ENCODE results near the gene KCNJ12. TPM values are rescaled to one million over a fixed set of nuclear protein-coding genes. Genes with fewer than 3 reads are reported as not detected.
"Not testable (repeated sequence)": the region's sequence is repeated elsewhere in the genome, so short reads cannot be mapped to it uniquely, and the experiment has no call there.

The KCNJ12 gene
- total and polyA plus RNA-seq, 4 donors: 0.67 to 6.6 (median 2.5) TPM

DNA sequence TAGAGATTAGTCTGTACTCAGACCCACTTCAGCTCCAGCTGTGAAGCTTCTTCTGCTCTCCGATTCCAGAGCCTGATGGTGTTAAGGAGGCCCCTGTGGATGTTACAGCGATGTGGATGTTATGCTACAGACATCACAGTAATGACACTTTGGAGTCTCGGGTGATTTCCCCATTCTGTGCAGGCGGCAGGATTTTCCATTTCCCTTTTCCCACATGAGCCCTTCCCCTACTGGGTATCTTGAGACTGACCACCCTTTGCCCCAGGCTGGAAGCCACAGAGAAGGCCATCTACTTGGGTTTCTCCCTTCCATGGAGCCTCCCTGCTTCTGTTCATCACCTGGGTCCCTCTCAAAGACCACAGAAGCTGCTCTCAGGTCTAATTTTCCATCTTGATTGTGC lies 78.3 kb downstream of the KCNJ12 start:
- Histone ChIP-seq H3K27me3 (ENCODE audit: control insufficient read depth in 3 of 3, insufficient read depth in 3 of 3, low read length in 2 of 3) (peaks cover 0 to 14% (median 3%) of the 10 kb centered on the region in 3 donors), H3K4me3 (no peak overlapping the region), H3K9ac (ENCODE audit: insufficient read depth in 1 of 2, low read length in 2 of 2) (no peak overlapping the region), H3K27ac (ENCODE audit: low read depth in 1 of 2, low read length in 1 of 2) (no peak overlapping the region), H3K4me1 (ENCODE audit: control insufficient read depth in 5 of 5, insufficient read depth in 5 of 5, low read length in 5 of 5) (peaks cover 0 to 5% (median 0%) of the 10 kb centered on the region in 5 donors), H3K36me3 (ENCODE audit: control insufficient read depth in 4 of 4, insufficient read depth in 4 of 4, low read length in 4 of 4) (no peaks in the 10 kb centered on the region), H3K9me3 (ENCODE audit: control insufficient read depth in 4 of 4, insufficient read depth in 3 of 4, low read length in 3 of 4) (no peaks in the 10 kb centered on the region)
- no peak for DNase-seq
- ATAC-seq (ENCODE audit: insufficient read depth, low FRiP score): no peak
- no peak for TF ChIP-seq CTCF (IDR thresholded peaks at IDR 0.05; ENCODE audit: control extremely low read depth, extremely low read depth)
- 65 to 77% methylated on average over 4 of the region's 4 CpGs for WGBS, 2 donors

GRCh38 chr17:21455761-21456160 lies 79.6 kb downstream of the KCNJ12 start:
- 80 to 88% methylated on average over 6 of the region's 6 CpGs for WGBS, 2 donors
- DNase-seq (no peak), ATAC-seq (ENCODE audit: insufficient read depth, low FRiP score) (no peak)
- Histone ChIP-seq H3K27me3 (ENCODE audit: control insufficient read depth in 3 of 3, insufficient read depth in 3 of 3, low read length in 2 of 3) (peaks cover 0 to 16% (median 3%) of the 10 kb centered on the region in 3 donors), H3K4me3 (no peak overlapping the region), H3K9me3 (ENCODE audit: control insufficient read depth in 4 of 4, insufficient read depth in 3 of 4, low read length in 3 of 4) (no peaks in the 10 kb centered on the region), H3K9ac (ENCODE audit: insufficient read depth in 1 of 2, low read length in 2 of 2) (no peak overlapping the region), H3K27ac (ENCODE audit: low read depth in 1 of 2, low read length in 1 of 2) (no peak overlapping the region), H3K4me1 (ENCODE audit: control insufficient read depth in 5 of 5, insufficient read depth in 5 of 5, low read length in 5 of 5) (peaks cover 0 to 5% (median 0%) of the 10 kb centered on the region in 5 donors), H3K36me3 (ENCODE audit: control insufficient read depth in 4 of 4, insufficient read depth in 4 of 4, low read length in 4 of 4) (no peaks in the 10 kb centered on the region)
- no peak for TF ChIP-seq CTCF (IDR thresholded peaks at IDR 0.05; ENCODE audit: control extremely low read depth, extremely low read depth)

DNA sequence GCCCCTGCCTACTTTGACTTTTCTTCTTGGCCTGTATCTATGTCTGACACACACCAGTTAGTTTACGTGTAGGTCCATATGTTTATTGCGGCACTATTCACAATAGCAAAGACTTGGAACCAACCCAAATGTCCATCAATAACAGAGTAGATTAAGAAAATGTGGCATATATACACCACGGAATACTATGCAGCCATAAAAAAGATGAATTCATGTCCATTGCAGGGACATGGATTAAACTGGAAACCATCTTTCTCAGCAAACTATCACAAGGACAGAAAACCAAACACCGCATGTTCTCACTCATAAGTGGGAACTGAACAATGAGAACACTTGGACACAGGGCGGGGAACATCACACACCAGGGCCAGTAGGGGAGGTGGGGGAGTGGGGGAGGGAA lies 80.3 kb downstream of the KCNJ12 start:
- H3K36me3 ChIP-seq (ENCODE audit: control insufficient read depth in 4 of 4, insufficient read depth in 4 of 4, low read length in 4 of 4); H3K4me1 ChIP-seq (ENCODE audit: control insufficient read depth in 5 of 5, insufficient read depth in 5 of 5, low read length in 5 of 5); H3K9me3 ChIP-seq (ENCODE audit: control insufficient read depth in 4 of 4, insufficient read depth in 3 of 4, low read length in 3 of 4); DNase-seq; H3K27ac ChIP-seq (ENCODE audit: low read depth in 1 of 2, low read length in 1 of 2); H3K9ac ChIP-seq (ENCODE audit: insufficient read depth in 1 of 2, low read length in 2 of 2); ATAC-seq (ENCODE audit: insufficient read depth, low FRiP score); H3K4me3 ChIP-seq: not testable (repeated sequence)
- WGBS, 2 donors: 73 to 83% methylated on average over 5 of the region's 5 CpGs
- H3K27me3 ChIP-seq (ENCODE audit: control insufficient read depth in 3 of 3, insufficient read depth in 3 of 3, low read length in 2 of 3): peaks cover 0 to 16% (median 3%) of the 10 kb centered on the region in 3 donors

DNA sequence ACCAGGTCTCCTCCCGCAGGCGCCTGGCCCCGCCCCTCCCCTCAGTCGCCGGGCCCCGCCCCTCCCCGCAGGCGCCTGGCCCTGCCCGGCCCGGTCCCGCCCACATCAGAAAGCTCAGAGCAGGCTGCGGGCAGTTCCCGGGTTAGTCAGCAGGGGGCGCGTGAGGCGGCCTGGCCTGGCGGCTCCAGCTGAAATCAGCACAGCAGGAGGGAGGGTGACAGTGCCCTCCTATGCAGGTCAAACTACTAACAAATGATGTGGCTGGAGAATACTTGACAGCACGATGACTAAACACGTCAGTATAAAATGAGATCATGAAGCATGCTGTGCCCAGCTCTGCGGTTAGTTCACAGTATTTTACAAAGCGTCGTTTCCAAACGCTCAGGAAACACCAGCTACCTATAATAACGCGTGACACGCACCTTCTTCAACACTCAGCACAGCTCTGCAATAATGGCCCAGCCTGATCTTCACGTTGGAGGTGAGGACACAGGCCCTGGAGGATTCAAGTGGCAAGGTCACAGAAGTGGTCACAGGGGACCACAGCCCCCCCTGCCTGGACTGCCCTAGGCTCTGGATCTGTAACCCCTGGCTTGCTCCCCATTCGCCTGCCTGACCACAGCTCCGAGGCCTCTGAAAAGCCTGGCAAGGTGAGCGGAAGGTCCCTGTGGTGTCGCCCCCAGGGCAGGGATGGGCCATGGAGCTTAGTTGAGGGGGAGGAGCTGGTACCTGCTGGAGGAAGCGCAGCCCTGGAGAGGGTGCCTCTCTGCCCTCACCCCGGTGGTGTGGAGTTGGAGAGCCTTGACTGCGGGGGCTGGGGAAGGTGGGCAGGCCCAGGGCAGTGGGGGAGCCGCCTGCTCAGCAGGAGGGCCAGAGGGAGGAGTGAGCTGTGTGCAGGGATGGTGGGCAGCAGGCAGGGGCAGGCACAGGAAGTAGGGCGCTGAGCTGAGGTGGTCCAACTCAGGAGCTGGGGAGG lies 81.2 kb downstream of the KCNJ12 start:
- ATAC-seq (ENCODE audit: insufficient read depth, low FRiP score): peak; percentile 96
- peak; percentile 81 for TF ChIP-seq CTCF (IDR thresholded peaks at IDR 0.05; ENCODE audit: control extremely low read depth, extremely low read depth)
- WGBS, 2 donors: 15 to 16% methylated on average over 35 to 36 of the region's 36 CpGs
- H3K4me1 ChIP-seq (ENCODE audit: control insufficient read depth in 5 of 5, insufficient read depth in 5 of 5, low read length in 5 of 5): peaks cover 0 to 4% (median 0%) of the 10 kb centered on the region in 5 donors
- H3K36me3 ChIP-seq (ENCODE audit: control insufficient read depth in 4 of 4, insufficient read depth in 4 of 4, low read length in 4 of 4): no peaks in the 10 kb centered on the region
- H3K27me3 ChIP-seq (ENCODE audit: control insufficient read depth in 3 of 3, insufficient read depth in 3 of 3, low read length in 2 of 3): peaks cover 0 to 16% (median 3%) of the 10 kb centered on the region in 3 donors
- H3K27ac ChIP-seq (ENCODE audit: low read depth in 1 of 2, low read length in 1 of 2): no peak overlapping the region
- H3K9ac ChIP-seq (ENCODE audit: insufficient read depth in 1 of 2, low read length in 2 of 2): no peak overlapping the region
- peak; percentile 76 to 88 (median 80) for DNase-seq
- no peaks in the 10 kb centered on the region for H3K9me3 ChIP-seq (ENCODE audit: control insufficient read depth in 4 of 4, insufficient read depth in 3 of 4, low read length in 3 of 4)
- no peak overlapping the region for H3K4me3 ChIP-seq
